ENCODE data around the gene OR8J1.

The OR8J1 gene

GRCh38 chr11:56340289-56340688 is 13.8 kb upstream of the OR8J1 start:
- POLR2A ChIA-PET = no interaction called here
- Histone ChIP-seq H3K27ac (ENCODE audit: extremely low read depth, low read depth, low read length) (no peak overlapping the region), H3K4me1 (ENCODE audit: control insufficient read depth, insufficient read depth, low read length) (no peaks in the 10 kb centered on the region), H3K9me3 (ENCODE audit: control insufficient read depth, insufficient read depth, low read depth, low read length) (no peaks in the 10 kb centered on the region), H3K4me3 (ENCODE audit: low read depth, low read length) (no peak overlapping the region), H3K36me3 (ENCODE audit: control insufficient read depth in 2 of 2, insufficient read depth in 1 of 2, low read length in 2 of 2) (no peaks in the 10 kb centered on the region)
- no peak for TF ChIP-seq BCL6B (tag by site-specific recombination; IDR thresholded peaks at IDR 0.05)
- TF ChIP-seq ZNF223 (tag by site-specific recombination; IDR thresholded peaks at IDR 0.05) = no peak
- TF ChIP-seq ZNF214 (tag by site-specific recombination; IDR thresholded peaks at IDR 0.05; ENCODE audit: borderline replicate concordance) = no peak
- TF ChIP-seq ZNF140 (tag by site-specific recombination; IDR thresholded peaks at IDR 0.05) = no peak
- TF ChIP-seq ZNF660 (tag by site-specific recombination; IDR thresholded peaks at IDR 0.05) = no peak
- no peak for TF ChIP-seq ZNF366 (tag by site-specific recombination; conservative IDR thresholded peaks at IDR 0.05)
- no peak for TF ChIP-seq ZNF76 (tag by site-specific recombination; IDR thresholded peaks at IDR 0.05; ENCODE audit: borderline replicate concordance, low read depth)
- TF ChIP-seq REST (tag by site-specific recombination; IDR thresholded peaks at IDR 0.05) = no peak
- no peak for TF ChIP-seq KLF17 (tag by site-specific recombination; IDR thresholded peaks at IDR 0.05)
- TF ChIP-seq ZNF521 (tag by site-specific recombination; IDR thresholded peaks at IDR 0.05) = no peak
- no peak for TF ChIP-seq PATZ1 (tag by site-specific recombination; IDR thresholded peaks at IDR 0.05)
- TF ChIP-seq ZNF776 (tag by site-specific recombination; IDR thresholded peaks at IDR 0.05; ENCODE audit: borderline replicate concordance) = no peak
- TF ChIP-seq KLF16 (tag by site-specific recombination; IDR thresholded peaks at IDR 0.05) = no peak
- no peak for TF ChIP-seq ZNF423 (tag by site-specific recombination; IDR thresholded peaks at IDR 0.05)
- no peak for TF ChIP-seq ZNF843 (tag by site-specific recombination; IDR thresholded peaks at IDR 0.05)
- no peak for TF ChIP-seq ZBTB1 (tag by site-specific recombination; IDR thresholded peaks at IDR 0.05)
- TF ChIP-seq ZNF777 (tag by site-specific recombination; IDR thresholded peaks at IDR 0.05; ENCODE audit: borderline replicate concordance) = no peak
- no peak for TF ChIP-seq ZBTB49 (tag by site-specific recombination; IDR thresholded peaks at IDR 0.05; ENCODE audit: low read depth)
- CTCF ChIA-PET = no interaction called here
